Measurements from ENCODE around the gene SS18L1.

DNA sequence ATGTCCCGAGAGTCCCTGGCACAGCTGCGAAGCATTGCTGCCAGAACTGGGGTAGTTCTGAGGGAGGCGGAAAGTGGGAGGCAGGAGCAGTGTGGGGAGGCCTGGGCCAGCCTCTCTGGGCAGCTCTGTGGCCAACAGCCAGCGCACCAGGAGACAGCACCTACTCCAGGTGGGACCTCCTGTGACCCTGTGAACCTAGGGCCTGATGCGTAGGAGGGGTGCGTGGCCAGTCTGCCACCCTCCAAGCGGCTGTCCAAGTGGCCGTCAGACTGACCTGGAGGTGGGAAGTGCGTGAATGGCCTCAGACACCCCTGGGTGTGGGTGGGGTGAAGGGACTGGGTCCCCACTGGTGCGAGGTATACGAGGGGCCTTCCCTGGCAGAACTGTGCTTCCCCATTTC is 15.5 kb downstream of the SS18L1 start:
- TF ChIP-seq CTCF (IDR thresholded peaks at IDR 0.05), result no peak
- no peak for TF ChIP-seq POLR2A (IDR thresholded peaks at IDR 0.05)
